ENCODE results near the gene GRM4. TPM values are rescaled to one million over a fixed set of nuclear protein-coding genes. Genes with fewer than 3 reads are reported as not detected.

Gene GRM4
- polyA plus RNA-seq, 1 of the 3 experiments (the other 2 are of a cell fraction), result not detected

GRCh38 chr6:34146801-34147592 is 1.1 kb upstream of the GRM4 start:
- CTCF ChIA-PET, result interaction anchor here (0.9 to 10.6 kb wide), 16 partner anchors 9 to 435 kb away, joined by 3 to 85 read pairs (median 6); partner anchors contain the start of gene UQCC2
- no peak overlapping the region for H2AFZ ChIP-seq (ENCODE audit: low read depth)
- H3K9me2 ChIP-seq, result no peaks in the 10 kb centered on the region
- H4K20me1 ChIP-seq (ENCODE audit: insufficient read depth), result 0 out of 2 replicates have a peak, but pooled peaks cover 4% of the 10 kb centered on the region
- WGBS (ENCODE audit: low lambda C conversion rate), result 83% methylated on average over 10 of the region's 10 CpGs
- H3K27me3 ChIP-seq (ENCODE audit: insufficient read depth), result peaks cover 63% of the 10 kb centered on the region
- POLR2A ChIA-PET, result no interaction called here
- no peak overlapping the region for H3K27ac ChIP-seq (ENCODE audit: low read depth in 2 of 2, low read length in 1 of 2)
- H3F3A ChIP-seq (replicated peaks; ENCODE audit: insufficient read depth), result no peaks in the 10 kb centered on the region
- no peaks in the 10 kb centered on the region for H3K79me2 ChIP-seq (ENCODE audit: insufficient read depth)
- no peaks in the 10 kb centered on the region for H3K9me3 ChIP-seq
- no peak overlapping the region for H3K9ac ChIP-seq
- no peak overlapping the region for H3K4me2 ChIP-seq
- peaks cover 0 to 20% of the 10 kb centered on the region in 2 experiments; a peak in 2 of 4 replicates for H3K4me1 ChIP-seq (ENCODE audit: control insufficient read depth in 1 of 2, insufficient read depth in 2 of 2, low read depth in 1 of 2, low read length in 1 of 2)
- H3K4me3 ChIP-seq (ENCODE audit: low read depth in 2 of 2, low read length in 1 of 2), result no peak overlapping the region
- no peak for TF ChIP-seq ZBTB33 (IDR thresholded peaks at IDR 0.05; ENCODE audit: borderline replicate concordance, low read depth)
- no peak for TF ChIP-seq MXI1 (IDR thresholded peaks at IDR 0.05; ENCODE audit: low read depth, low read length)
- no peak for TF ChIP-seq TEAD4 (IDR thresholded peaks at IDR 0.05; ENCODE audit: borderline replicate concordance, insufficient read depth)
- TF ChIP-seq TAF1 (IDR thresholded peaks at IDR 0.05; ENCODE audit: borderline replicate concordance, low read depth, low read length), result no peak
- TF ChIP-seq TCF12 (IDR thresholded peaks at IDR 0.05), result no peak
- no peak for TF ChIP-seq RCOR1 (IDR thresholded peaks at IDR 0.05; ENCODE audit: low read length)
- no peak for TF ChIP-seq RXRA (IDR thresholded peaks at IDR 0.05; ENCODE audit: borderline replicate concordance, low read depth)
- TF ChIP-seq FOXM1 (IDR thresholded peaks at IDR 0.05; ENCODE audit: low read depth), result no peak
- no peak for TF ChIP-seq POLR2AphosphoS5 (IDR thresholded peaks at IDR 0.05; ENCODE audit: low read depth, low read length)
- no peak for TF ChIP-seq GABPA (IDR thresholded peaks at IDR 0.05; ENCODE audit: low read depth)
- TF ChIP-seq EZH2phosphoT487 (IDR thresholded peaks at IDR 0.05; ENCODE audit: borderline replicate concordance, low read depth), result no peak
- no peak for TF ChIP-seq YY1 (IDR thresholded peaks at IDR 0.05; ENCODE audit: low read depth)
- no peak for TF ChIP-seq GATA2 (CRISPR knock-in tag; IDR thresholded peaks at IDR 0.05)
- TF ChIP-seq ELF1 (IDR thresholded peaks at IDR 0.05), result no peak
- no peak for TF ChIP-seq USF2 (IDR thresholded peaks at IDR 0.05; ENCODE audit: borderline replicate concordance, low read depth, low read length)
- TF ChIP-seq EP300 (IDR thresholded peaks at IDR 0.05; ENCODE audit: borderline replicate concordance in 1 of 2, low read depth in 1 of 2, low read length in 1 of 2), result no peak
- no peak for TF ChIP-seq SMC3 (IDR thresholded peaks at IDR 0.05; ENCODE audit: low read depth, low read length)
- no peaks in the 10 kb centered on the region for H3K36me3 ChIP-seq (replicated peaks in 1 of 2; ENCODE audit: control insufficient read depth in 1 of 2, insufficient read depth in 2 of 2, low read length in 1 of 2)
- no peak for DNase-seq

Measured in SK-N-SH (cell line).